CD8-positive, alpha-beta memory T cell (primary cell): Measurements from ENCODE around the gene TTC16. TPM values are rescaled to one million over a fixed set of nuclear protein-coding genes. Genes with fewer than 3 reads are reported as not detected.

Experiments
- CTCF ChIA-PET: fragments of 350-600 bp; sonication (Branson Sonifier 250); formaldehyde crosslinking; loops from one replicate; lab custom pipeline; 2021; ENCODE audit warnings: antibody characterized with exemption; lab: Charles Lee
- POLR2A ChIA-PET: fragments of 350-600 bp; sonication (Branson Sonifier 250); formaldehyde crosslinking; loops from one replicate; lab custom pipeline; 2021; ENCODE audit warnings: antibody characterized with exemption; lab: Charles Lee
- DNase-seq, 5 donors: peaks; one replicate each; pipeline versions ENCODE4 v3.0.0 to v3.0.0-alpha.2; 2020 to 2022; ENCODE audit warnings: mixed read lengths in 1 of 5
- H3K27ac ChIP-seq: one replicate; pipeline ENCODE4 v1.7.0; 2013; ENCODE audit warnings: low read depth, mild to moderate bottlenecking, low read length, moderate library complexity
- H3K27me3 ChIP-seq: 2 replicates; pipeline ENCODE4 v1.7.0; 2013; ENCODE audit warnings: low read length, mild to moderate bottlenecking; ENCODE audit not compliant: insufficient read depth, poor library complexity, severe bottlenecking
- H3K36me3 ChIP-seq: 2 replicates; pipeline ENCODE4 v1.7.0; 2013; ENCODE audit warnings: mild to moderate bottlenecking, low read length, moderate library complexity; ENCODE audit not compliant: insufficient read depth
- H3K4me1 ChIP-seq: 2 replicates; pipeline ENCODE4 v1.7.0; 2013; ENCODE audit warnings: mild to moderate bottlenecking, low read length, moderate library complexity; ENCODE audit not compliant: insufficient read depth
- H3K4me3 ChIP-seq: 2 replicates; pipeline ENCODE4 v1.7.0; 2013; ENCODE audit warnings: mild to moderate bottlenecking, low read length
- H3K9me3 ChIP-seq: 2 replicates; pipeline ENCODE4 v1.7.0; 2013; ENCODE audit warnings: mild to moderate bottlenecking, low read length
- H3K27ac Mint-ChIP-seq, 8 donors: one replicate each; pipeline ENCODE4 v1.8.0; 2020 to 2021; ENCODE audit warnings: mixed read lengths in 8 of 8, mild to moderate bottlenecking in 6 of 8, inconsistent platforms in 3 of 8, moderate library complexity in 3 of 8
- H3K27me3 Mint-ChIP-seq, 2 donors: one replicate each; pipeline ENCODE4 v1.8.0; 2020 to 2021; ENCODE audit warnings: mixed read lengths in 2 of 2, mild to moderate bottlenecking in 1 of 2, moderate library complexity in 1 of 2
- H3K36me3 Mint-ChIP-seq, 3 donors: one replicate each; pipeline ENCODE4 v1.8.0; 2020 to 2021; ENCODE audit warnings: mixed read lengths in 3 of 3, inconsistent platforms in 1 of 3, mild to moderate bottlenecking in 1 of 3
- H3K4me1 Mint-ChIP-seq, 3 donors: one replicate each; pipeline ENCODE4 v1.8.0; 2020 to 2021; ENCODE audit warnings: mixed read lengths in 3 of 3, inconsistent platforms in 1 of 3, mild to moderate bottlenecking in 1 of 3
- H3K4me3 Mint-ChIP-seq, 7 donors: one replicate each; pipeline ENCODE4 v1.8.0; 2020 to 2021; ENCODE audit warnings: mixed read lengths in 7 of 7, mild to moderate bottlenecking in 6 of 7, moderate library complexity in 4 of 7, inconsistent platforms in 2 of 7
- H3K9me3 Mint-ChIP-seq, 5 donors: one replicate each; pipeline ENCODE4 v1.8.0; 2020 to 2022; ENCODE audit warnings: mixed read lengths in 5 of 5, mild to moderate bottlenecking in 3 of 5, moderate library complexity in 2 of 5, inconsistent platforms in 1 of 5
- polyA plus RNA-seq: library from polyadenylated mRNA; unstranded; fragments of 300-500 nt; fragmentation: Illumina TruSeq; gene quantifications from one replicate; pipeline ENCODE4 v1.2.3, GENCODE V29; 2021
- total RNA-seq, 2 experiments: library from RNA; stranded (reverse); gene quantifications; one replicate each; pipeline ENCODE4 v1.2.3, GENCODE V29; 2021

The TTC16 gene
- total and polyA plus RNA-seq, 3 experiments from 2014 or later = 1.6 to 7.1 (median 1.8) TPM

DNA sequence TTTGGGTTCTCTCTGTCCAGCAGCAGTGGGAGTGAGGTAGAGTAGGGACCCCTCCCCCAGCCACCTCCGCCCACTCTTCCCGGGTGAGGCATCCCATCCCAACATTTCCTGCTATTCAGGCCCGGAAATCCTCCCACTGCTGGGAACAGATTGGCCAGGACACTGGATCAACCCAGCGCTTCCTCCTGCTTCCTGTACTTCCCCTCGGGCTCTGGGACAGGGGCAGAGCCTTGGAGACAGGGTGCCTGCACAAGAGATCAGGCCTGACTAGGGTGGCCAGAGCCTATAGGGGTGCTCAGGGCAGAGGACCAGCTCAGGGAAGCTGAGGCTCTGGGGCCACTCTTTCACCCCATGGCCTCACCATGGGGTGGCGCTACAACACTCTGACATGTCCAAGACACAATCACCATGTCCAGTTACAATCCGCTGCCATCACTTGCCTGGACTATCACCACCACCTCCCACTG lies 48.1 kb downstream of the TTC16 start:
- H3K4me3 ChIP-seq = no peak overlapping the region
- Mint-ChIP-seq H3K27me3 (peaks cover 0 to 3% of the 10 kb centered on the region in 2 donors), H3K9me3 (no peaks in the 10 kb centered on the region), H3K27ac (peak overlapping the region; percentile 57 to 94 (median 72)), H3K36me3 (peaks cover 0 to 74% (median 11%) of the 10 kb centered on the region in 3 donors), H3K4me1 (peaks cover 60 to 80% (median 67%) of the 10 kb centered on the region in 3 donors), H3K4me3 (peak overlapping the region in 1 of 7 donors; percentile 64)
- DNase-seq = peak in 1 of 5 donors; percentile 23
- ChIA-PET CTCF (interaction anchor here (1.6 to 3.4 kb wide), 2 partner anchors 20 to 106 kb away, joined by 7 to 18 read pairs; no protein-coding TSS in a partner anchor), POLR2A (no interaction called here)
- H3K36me3 ChIP-seq = peaks cover 14% of the 10 kb centered on the region
- no peak overlapping the region for H3K27ac ChIP-seq
- no peaks in the 10 kb centered on the region for H3K9me3 ChIP-seq
- no peaks in the 10 kb centered on the region for H3K27me3 ChIP-seq
- peaks cover 58% of the 10 kb centered on the region for H3K4me1 ChIP-seq

DNA sequence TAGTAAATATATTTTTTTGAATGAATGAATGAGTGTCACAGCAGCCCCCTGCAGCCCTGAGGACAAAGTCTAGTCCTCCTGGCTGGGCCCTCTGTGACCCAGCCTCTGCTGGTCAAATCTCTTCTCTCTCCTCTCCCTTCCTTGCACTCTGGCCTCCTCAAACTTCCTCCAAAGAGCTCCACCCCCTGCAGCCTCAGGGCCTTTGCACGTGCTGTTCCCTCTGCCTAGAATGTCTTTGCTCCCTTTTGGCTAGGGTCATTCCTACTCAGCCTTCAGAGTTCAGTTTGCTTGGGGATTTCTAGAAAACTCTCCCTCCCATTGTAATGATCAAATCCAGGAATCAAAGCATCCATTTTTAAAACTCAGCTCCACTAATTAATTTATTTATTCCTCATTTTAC lies 49.5 kb downstream of the TTC16 start:
- Histone ChIP-seq H3K4me3 (no peak overlapping the region), H3K27me3 (no peaks in the 10 kb centered on the region), H3K9me3 (no peaks in the 10 kb centered on the region), H3K27ac (no peak overlapping the region), H3K4me1 (peaks cover 73% of the 10 kb centered on the region), H3K36me3 (peaks cover 14% of the 10 kb centered on the region)
- no peak for DNase-seq
- Mint-ChIP-seq H3K27me3 (peaks cover 0 to 3% of the 10 kb centered on the region in 2 donors), H3K9me3 (no peaks in the 10 kb centered on the region), H3K4me3 (peak overlapping the region in 1 of 7 donors; percentile 45), H3K36me3 (peaks cover 0 to 69% (median 11%) of the 10 kb centered on the region in 3 donors), H3K27ac (peak overlapping the region in 7 of 8 donors; percentile 68 to 96 (median 90)), H3K4me1 (peaks cover 73 to 94% (median 80%) of the 10 kb centered on the region in 3 donors)
- ChIA-PET CTCF (interaction anchor here (0.6 to 3.7 kb wide), 3 partner anchors 10 to 105 kb away, joined by 3 to 27 read pairs (median 15); partner anchors contain the start of gene CDK9), POLR2A (no interaction called here)

DNA sequence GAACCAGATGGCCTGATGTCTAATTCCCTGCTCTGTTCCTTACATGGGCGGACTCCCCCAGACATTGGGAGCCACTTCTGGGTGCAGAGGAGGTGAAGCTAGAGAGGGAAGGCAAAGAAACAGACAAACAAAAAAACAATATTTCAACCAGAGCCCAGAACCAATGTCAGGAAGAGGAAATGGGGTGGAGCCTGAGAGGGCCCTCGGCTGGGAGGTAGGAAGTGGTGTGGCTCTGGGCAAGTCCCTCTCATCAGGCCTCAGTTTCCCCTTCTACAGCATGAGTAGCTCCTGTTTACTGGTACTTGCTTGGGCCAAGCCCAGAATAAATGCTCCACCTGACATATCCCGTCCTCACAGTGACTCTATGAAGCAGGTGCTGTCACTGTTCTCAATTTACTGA lies 51.5 kb downstream of the TTC16 start:
- ChIA-PET CTCF (interaction anchor here (0.9 to 3.7 kb wide), 10 partner anchors 8 to 268 kb away, joined by 3 to 27 read pairs (median 6); partner anchors contain the start of genes CDK9, SH2D3C, ST6GALNAC4 and TOR2A), POLR2A (interaction anchor here (0.6 to 1.6 kb wide), 6 partner anchors 9 to 224 kb away, joined by 3 to 5 read pairs (median 4); no protein-coding TSS in a partner anchor)
- H3K4me3 ChIP-seq = peak overlapping the region; percentile 38
- Mint-ChIP-seq H3K27ac (peak overlapping the region; percentile 76 to 96 (median 91)), H3K9me3 (no peaks in the 10 kb centered on the region), H3K4me3 (peak overlapping the region; percentile 0 to 81 (median 76)), H3K4me1 (peaks cover 83 to 95% (median 93%) of the 10 kb centered on the region in 3 donors), H3K36me3 (peaks cover 0 to 70% (median 11%) of the 10 kb centered on the region in 3 donors), H3K27me3 (peaks cover 0 to 3% of the 10 kb centered on the region in 2 donors)
- H3K27me3 ChIP-seq = no peaks in the 10 kb centered on the region
- no peak overlapping the region for H3K27ac ChIP-seq
- H3K4me1 ChIP-seq = peaks cover 89% of the 10 kb centered on the region
- no peaks in the 10 kb centered on the region for H3K9me3 ChIP-seq
- peaks cover 9% of the 10 kb centered on the region for H3K36me3 ChIP-seq
- no peak for DNase-seq

DNA sequence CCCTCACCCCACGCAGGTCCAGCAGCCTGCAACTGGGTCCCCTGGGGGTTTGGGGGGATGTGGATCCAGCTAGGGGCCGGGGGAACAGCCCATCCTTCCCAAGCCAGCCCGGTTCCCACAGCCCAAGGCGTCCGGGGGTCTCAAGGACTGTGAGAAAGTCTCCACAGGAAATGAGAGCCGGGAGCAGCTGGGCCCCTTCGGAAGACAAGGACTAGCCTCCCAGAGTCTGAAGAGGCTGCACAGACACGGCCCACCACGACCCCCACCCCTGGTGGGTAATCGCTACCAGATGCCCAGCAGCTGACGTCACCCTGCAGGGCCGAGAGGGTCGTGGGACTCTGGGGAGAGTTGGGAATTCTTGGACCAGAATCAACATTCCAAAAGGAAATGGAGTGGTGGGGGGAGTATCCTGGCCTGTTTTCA lies 52.0 kb downstream of the TTC16 start:
- Histone ChIP-seq H3K9me3 (no peaks in the 10 kb centered on the region), H3K4me1 (peaks cover 90% of the 10 kb centered on the region), H3K36me3 (peaks cover 14% of the 10 kb centered on the region), H3K4me3 (peak overlapping the region; percentile 38), H3K27me3 (no peaks in the 10 kb centered on the region), H3K27ac (peak overlapping the region; percentile 8)
- peaks cover 0 to 1% of the 10 kb centered on the region in 2 donors for H3K27me3 Mint-ChIP-seq
- H3K4me1 Mint-ChIP-seq = peaks cover 78 to 90% (median 90%) of the 10 kb centered on the region in 3 donors
- no peak for DNase-seq
- peak overlapping the region in 3 of 7 donors; percentile 44 to 79 (median 78) for H3K4me3 Mint-ChIP-seq
- peak overlapping the region; percentile 79 to 98 (median 90) for H3K27ac Mint-ChIP-seq
- H3K9me3 Mint-ChIP-seq = no peaks in the 10 kb centered on the region
- ChIA-PET CTCF (interaction anchor here (0.9 to 3.7 kb wide), 10 partner anchors 8 to 268 kb away, joined by 3 to 27 read pairs (median 6); partner anchors contain the start of genes CDK9, SH2D3C, ST6GALNAC4 and TOR2A), POLR2A (interaction anchor here (0.6 to 1.6 kb wide), 4 partner anchors 8 to 44 kb away, joined by 3 to 5 read pairs (median 4); no protein-coding TSS in a partner anchor)
- H3K36me3 Mint-ChIP-seq = peaks cover 0 to 70% (median 11%) of the 10 kb centered on the region in 3 donors

DNA sequence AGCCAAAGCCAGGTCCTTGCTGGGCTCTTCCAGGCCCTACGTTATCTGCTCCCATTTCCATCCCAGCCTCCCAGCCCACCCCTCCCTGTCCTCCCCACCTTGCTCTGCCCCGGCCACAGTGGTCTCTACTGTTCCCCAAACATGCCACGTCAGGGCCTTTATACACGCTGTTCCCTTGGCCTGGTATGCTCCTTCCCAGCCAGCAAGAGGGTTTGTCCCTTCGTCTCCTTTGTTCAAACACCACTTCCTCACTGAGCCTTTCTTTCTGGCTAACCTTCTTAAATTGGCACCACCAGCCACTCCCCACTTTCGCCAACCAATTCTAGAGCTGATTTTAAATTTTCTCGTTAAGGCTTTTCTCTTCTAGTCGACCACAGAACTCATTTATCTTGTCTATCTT lies 52.8 kb downstream of the TTC16 start:
- peaks cover 0 to 1% of the 10 kb centered on the region in 2 donors for H3K27me3 Mint-ChIP-seq

DNA sequence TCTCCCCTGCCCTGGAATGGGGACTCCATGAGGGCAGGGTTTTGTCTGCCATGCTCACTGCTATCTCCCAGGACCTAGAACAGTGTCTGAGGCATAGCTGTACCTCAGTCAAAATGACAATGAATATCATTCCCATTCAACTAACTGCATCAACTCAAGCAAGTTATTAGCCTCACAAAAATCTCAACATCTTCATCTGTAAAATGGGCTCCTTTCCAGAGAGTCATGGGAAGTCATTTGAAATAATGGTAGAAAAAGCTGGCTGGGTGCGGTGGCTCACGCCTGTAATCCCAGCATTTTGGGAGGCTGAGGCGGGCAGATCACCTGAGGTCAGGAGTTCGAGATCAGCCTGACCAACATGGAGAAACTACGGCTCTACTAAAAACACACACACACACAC lies 53.2 kb downstream of the TTC16 start:
- no peak for DNase-seq
- H3K36me3 ChIP-seq = peaks cover 23% of the 10 kb centered on the region
- peaks cover 71 to 87% (median 86%) of the 10 kb centered on the region in 3 donors for H3K4me1 Mint-ChIP-seq
- no peak overlapping the region for H3K4me3 ChIP-seq
- ChIA-PET CTCF (interaction anchor here (0.7 to 4.5 kb wide), 9 partner anchors 9 to 101 kb away, joined by 3 to 69 read pairs (median 6); partner anchors contain the start of genes CDK9, SH2D3C and TOR2A), POLR2A (interaction anchor here (0.6 to 3.7 kb wide), 4 partner anchors 11 to 856 kb away, joined by 3 to 54 read pairs (median 6); partner anchors contain the start of genes CDK9 and TTC16)
- H3K27ac ChIP-seq = peak overlapping the region; percentile 6
- H3K27me3 ChIP-seq = no peaks in the 10 kb centered on the region
- peaks cover 85% of the 10 kb centered on the region for H3K4me1 ChIP-seq
- H3K27ac Mint-ChIP-seq = peak overlapping the region; percentile 79 to 98 (median 88)
- H3K9me3 Mint-ChIP-seq = no peaks in the 10 kb centered on the region
- no peaks in the 10 kb centered on the region for H3K9me3 ChIP-seq
- peaks cover 0 to 68% (median 10%) of the 10 kb centered on the region in 3 donors for H3K36me3 Mint-ChIP-seq
- H3K27me3 Mint-ChIP-seq = peaks cover 0 to 1% of the 10 kb centered on the region in 2 donors
- H3K4me3 Mint-ChIP-seq = peak overlapping the region; percentile 5 to 76 (median 55)

More for the DNA sequence above, 52.8 kb downstream of the TTC16 start:
- Histone ChIP-seq H3K4me3 (no peak overlapping the region), H3K9me3 (no peaks in the 10 kb centered on the region), H3K27ac (peak overlapping the region; percentile 8), H3K4me1 (peaks cover 89% of the 10 kb centered on the region), H3K27me3 (no peaks in the 10 kb centered on the region), H3K36me3 (peaks cover 19% of the 10 kb centered on the region)
- Mint-ChIP-seq H3K4me3 (peak overlapping the region; percentile 33 to 81 (median 55)), H3K9me3 (no peaks in the 10 kb centered on the region), H3K36me3 (peaks cover 0 to 69% (median 8%) of the 10 kb centered on the region in 3 donors), H3K27ac (peak overlapping the region; percentile 79 to 98 (median 88)), H3K4me1 (peaks cover 72 to 87% (median 86%) of the 10 kb centered on the region in 3 donors)
- DNase-seq = no peak
- CTCF ChIA-PET = interaction anchor here (1.3 to 4.5 kb wide), 7 partner anchors 9 to 101 kb away, joined by 3 to 27 read pairs (median 6); partner anchors contain the start of genes CDK9, SH2D3C and TOR2A
- POLR2A ChIA-PET = interaction anchor here (0.6 to 3.7 kb wide), 4 partner anchors 10 to 856 kb away, joined by 3 to 54 read pairs (median 6); partner anchors contain the start of gene CDK9

DNA sequence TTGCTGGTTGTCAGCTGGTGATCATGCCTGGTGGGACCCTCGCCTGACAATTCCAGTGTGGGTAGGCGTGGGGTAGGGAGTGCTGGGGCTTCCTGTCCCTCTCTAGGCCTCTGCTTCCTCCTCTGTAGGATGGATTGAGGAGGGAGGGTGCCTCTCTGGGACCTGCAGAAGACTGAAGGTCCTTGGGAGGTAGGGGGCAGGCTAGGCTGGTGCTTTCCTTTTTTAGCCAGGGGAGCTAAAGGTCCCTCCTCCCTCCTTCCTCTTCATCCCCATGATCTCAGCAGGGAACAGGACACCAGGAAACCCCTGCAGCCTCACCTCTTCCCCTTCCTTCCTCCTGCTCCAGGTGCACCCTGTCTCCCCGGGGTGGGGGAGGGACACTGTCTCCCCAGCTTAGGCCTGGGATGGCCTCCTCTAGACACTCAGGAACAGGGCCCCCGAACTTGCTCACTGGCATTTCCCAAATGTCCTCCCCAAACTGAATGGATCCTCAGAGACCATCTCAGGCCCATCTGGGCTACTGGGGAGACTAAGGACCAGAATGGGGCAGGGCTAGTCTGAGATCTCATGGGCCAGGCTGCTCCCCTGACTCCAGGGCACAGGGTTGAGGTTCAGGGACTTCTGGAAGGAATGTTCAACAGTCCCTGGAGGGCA lies 54.2 kb downstream of the TTC16 start:
- Mint-ChIP-seq H3K9me3 (no peaks in the 10 kb centered on the region), H3K4me1 (peaks cover 69 to 86% (median 82%) of the 10 kb centered on the region in 3 donors), H3K27me3 (peaks cover 0 to under 1% of the 10 kb centered on the region in 2 donors), H3K4me3 (peak overlapping the region; percentile 80 to 96 (median 89)), H3K27ac (peak overlapping the region; percentile 86 to 99 (median 98)), H3K36me3 (peaks cover 0 to 65% (median 12%) of the 10 kb centered on the region in 3 donors)
- peak overlapping the region; percentile 71 for H3K4me3 ChIP-seq
- H3K4me1 ChIP-seq = peaks cover 78% of the 10 kb centered on the region
- H3K27ac ChIP-seq = peak overlapping the region; percentile 77
- ChIA-PET CTCF (interaction anchor here (0.9 to 4.5 kb wide), 6 partner anchors 8 to 100 kb away, joined by 3 to 69 read pairs (median 14); partner anchors contain the start of genes CDK9, SH2D3C and TOR2A), POLR2A (interaction anchor here (0.7 to 3.7 kb wide), 5 partner anchors 14 to 54 kb away, joined by 3 to 54 read pairs (median 9); partner anchors contain the start of genes CDK9, TOR2A and TTC16)
- H3K27me3 ChIP-seq = no peaks in the 10 kb centered on the region
- peaks cover 24% of the 10 kb centered on the region for H3K36me3 ChIP-seq
- no peaks in the 10 kb centered on the region for H3K9me3 ChIP-seq
- DNase-seq = no peak
